Retinal pigment epithelial cell (primary cell): ENCODE data around the gene WHAMM.
"Not testable (repeated sequence)": the region's sequence is repeated elsewhere in the genome, so short reads cannot be mapped to it uniquely, and the experiment has no call there.

ENCODE experiments used
- DNase-seq: peaks from one replicate; pipeline ENCODE4 v3.0.0-alpha.2; 2010; ENCODE audit warnings: low read depth
- H3K4me3 ChIP-seq: 2 replicates; pipeline ENCODE4 v1.5.1; 2011; ENCODE audit warnings: mild to moderate bottlenecking, low read length, control low read depth, moderate library complexity
- CTCF ChIP-seq: conservative IDR thresholded peaks from 2 replicates; pipeline ENCODE4 v1.5.1; 2011; ENCODE audit warnings: low read depth, low read length, control low read depth, inconsistent platforms

The WHAMM gene

GRCh38 chr15:82810890-82811426 is 1.5 kb downstream of the WHAMM start:
- DNase-seq = no peak
- no peak for TF ChIP-seq CTCF
- H3K4me3 ChIP-seq = peak overlapping the region; percentile 72

GRCh38 chr15:82812994-82813393 is 3.6 kb downstream of the WHAMM start:
- DNase-seq = no peak
- no peak overlapping the region for H3K4me3 ChIP-seq
- TF ChIP-seq CTCF = no peak

- TF ChIP-seq CTCF = no peak
- no peak for DNase-seq
- H3K4me3 ChIP-seq = no peak overlapping the region
Measured at GRCh38 chr15:82820128-82820527, 10.7 kb downstream of the WHAMM start.

- DNase-seq, H3K4me3 ChIP-seq: not testable (repeated sequence)
Measured at GRCh38 chr15:82821396-82821795, 12.0 kb downstream of the WHAMM start.

GRCh38 chr15:82821851-82822250 is 12.4 kb downstream of the WHAMM start:
- DNase-seq, H3K4me3 ChIP-seq: not testable (repeated sequence)

GRCh38 chr15:82823049-82823448 is 13.6 kb downstream of the WHAMM start:
- DNase-seq = no peak
- no peak overlapping the region for H3K4me3 ChIP-seq
- no peak for TF ChIP-seq CTCF

GRCh38 chr15:82828075-82828474 is 18.6 kb downstream of the WHAMM start:
- TF ChIP-seq CTCF = no peak
- H3K4me3 ChIP-seq = no peak overlapping the region
- DNase-seq = no peak

- no peak for TF ChIP-seq CTCF
- H3K4me3 ChIP-seq = no peak overlapping the region
- no peak for DNase-seq
Measured at GRCh38 chr15:82829234-82829633, 19.8 kb downstream of the WHAMM start.
